ENCODE measurements around the gene TMEM212. TPM values are rescaled to one million over a fixed set of nuclear protein-coding genes. Genes with fewer than 3 reads are reported as not detected.
A peak's percentile ranks its signal among the peaks of the same experiment; 100 is the strongest.

TMEM212 gene
- total and polyA plus RNA-seq, 2 experiments from 2014 or later: not detected

DNA sequence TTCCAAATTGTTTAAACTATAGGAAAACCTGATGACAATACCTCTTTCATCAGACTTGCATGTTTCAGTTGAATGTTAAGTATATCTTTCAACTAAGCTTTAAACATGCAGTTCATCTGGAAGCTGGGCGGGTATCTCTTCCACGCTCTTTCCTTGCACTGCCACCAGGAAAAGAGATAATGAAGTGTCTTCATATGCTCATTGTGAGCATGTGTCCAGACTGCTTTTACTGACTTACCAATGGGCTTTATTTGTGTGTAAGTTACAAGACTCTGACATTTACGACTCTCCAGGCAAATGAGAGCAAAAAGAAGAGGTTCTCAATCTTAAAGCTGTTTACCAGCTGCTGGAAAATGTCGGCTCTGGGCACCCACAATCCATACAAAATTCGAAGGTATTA lies 52.8 kb downstream of the TMEM212 start:
- Histone ChIP-seq H3K4me2 (peak overlapping the region; percentile 14), H2AFZ (no peak overlapping the region), H3K36me3 (replicated peaks; ENCODE audit: insufficient read depth, low read depth) (no peaks in the 10 kb centered on the region), H3K27me3 (no peaks in the 10 kb centered on the region), H3K79me2 (no peaks in the 10 kb centered on the region), H3K27ac (peak overlapping the region; percentile 21), H3K4me1 (ENCODE audit: insufficient read depth) (peaks cover 5% of the 10 kb centered on the region), H3K9me3 (ENCODE audit: low read depth) (no peaks in the 10 kb centered on the region), H3K4me3 (no peak overlapping the region), H3K9me2 (replicated peaks; ENCODE audit: insufficient read depth) (no peaks in the 10 kb centered on the region), H4K20me1 (ENCODE audit: insufficient read depth, poor library complexity, severe bottlenecking) (no peaks in the 10 kb centered on the region)
- no peak for DNase-seq (ENCODE audit: low spot score)
- TF ChIP-seq EZH2phosphoT487 (IDR thresholded peaks at IDR 0.05; ENCODE audit: low read depth, severe bottlenecking, unreplicated experiment) (no peak), EZH2 (IDR thresholded peaks at IDR 0.05; ENCODE audit: borderline replicate concordance) (no peak)
- TF ChIP-seq, protein P1, sequence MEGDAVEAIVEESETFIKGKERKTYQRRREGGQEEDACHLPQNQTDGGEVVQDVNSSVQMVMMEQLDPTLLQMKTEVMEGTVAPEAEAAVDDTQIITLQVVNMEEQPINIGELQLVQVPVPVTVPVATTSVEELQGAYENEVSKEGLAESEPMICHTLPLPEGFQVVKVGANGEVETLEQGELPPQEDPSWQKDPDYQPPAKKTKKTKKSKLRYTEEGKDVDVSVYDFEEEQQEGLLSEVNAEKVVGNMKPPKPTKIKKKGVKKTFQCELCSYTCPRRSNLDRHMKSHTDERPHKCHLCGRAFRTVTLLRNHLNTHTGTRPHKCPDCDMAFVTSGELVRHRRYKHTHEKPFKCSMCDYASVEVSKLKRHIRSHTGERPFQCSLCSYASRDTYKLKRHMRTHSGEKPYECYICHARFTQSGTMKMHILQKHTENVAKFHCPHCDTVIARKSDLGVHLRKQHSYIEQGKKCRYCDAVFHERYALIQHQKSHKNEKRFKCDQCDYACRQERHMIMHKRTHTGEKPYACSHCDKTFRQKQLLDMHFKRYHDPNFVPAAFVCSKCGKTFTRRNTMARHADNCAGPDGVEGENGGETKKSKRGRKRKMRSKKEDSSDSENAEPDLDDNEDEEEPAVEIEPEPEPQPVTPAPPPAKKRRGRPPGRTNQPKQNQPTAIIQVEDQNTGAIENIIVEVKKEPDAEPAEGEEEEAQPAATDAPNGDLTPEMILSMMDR (IDR thresholded peaks at IDR 0.05; ENCODE audit: poor library complexity): no peak
- 49% methylated on average over 5 of the region's 5 CpGs for WGBS (ENCODE audit: low lambda C conversion rate, missing lambda C conversion rate)

DNA sequence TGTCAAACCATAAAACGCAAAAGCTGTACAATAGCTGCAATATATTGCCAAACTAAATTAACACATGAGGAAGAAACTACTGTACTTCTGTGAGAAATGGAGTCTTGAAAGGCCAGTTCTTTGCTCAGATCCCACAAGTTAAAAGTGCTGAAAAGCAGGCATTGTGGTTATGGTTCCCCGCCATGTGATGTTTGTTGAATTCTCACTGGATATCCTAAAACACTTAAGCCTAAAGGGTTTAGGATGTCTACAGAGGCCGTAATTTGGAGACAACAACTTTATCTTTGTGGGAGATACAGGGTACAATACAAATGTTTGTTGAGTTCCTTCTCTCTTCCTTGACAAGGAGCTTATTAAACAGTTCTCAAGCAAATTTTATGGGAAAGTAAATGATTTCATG lies 53.2 kb downstream of the TMEM212 start:
- WGBS (ENCODE audit: low lambda C conversion rate, missing lambda C conversion rate): 61% methylated on average over 3 of the region's 3 CpGs
- Histone ChIP-seq H3K27ac (peak overlapping the region; percentile 21), H3K27me3 (no peaks in the 10 kb centered on the region), H3K79me2 (no peaks in the 10 kb centered on the region), H3K4me2 (peak overlapping the region; percentile 14), H3K4me3 (no peak overlapping the region), H2AFZ (no peak overlapping the region), H3K4me1 (ENCODE audit: insufficient read depth) (peaks cover 5% of the 10 kb centered on the region), H3K9me2 (replicated peaks; ENCODE audit: insufficient read depth) (no peaks in the 10 kb centered on the region), H3K9me3 (ENCODE audit: low read depth) (no peaks in the 10 kb centered on the region), H4K20me1 (ENCODE audit: insufficient read depth, poor library complexity, severe bottlenecking) (no peaks in the 10 kb centered on the region), H3K36me3 (replicated peaks; ENCODE audit: insufficient read depth, low read depth) (no peaks in the 10 kb centered on the region)
- DNase-seq (ENCODE audit: low spot score): no peak
- TF ChIP-seq EZH2 (IDR thresholded peaks at IDR 0.05; ENCODE audit: borderline replicate concordance): no peak
- TF ChIP-seq EZH2phosphoT487 (IDR thresholded peaks at IDR 0.05; ENCODE audit: low read depth, severe bottlenecking, unreplicated experiment): no peak
- TF ChIP-seq, protein P1 (IDR thresholded peaks at IDR 0.05; ENCODE audit: poor library complexity): no peak

DNA sequence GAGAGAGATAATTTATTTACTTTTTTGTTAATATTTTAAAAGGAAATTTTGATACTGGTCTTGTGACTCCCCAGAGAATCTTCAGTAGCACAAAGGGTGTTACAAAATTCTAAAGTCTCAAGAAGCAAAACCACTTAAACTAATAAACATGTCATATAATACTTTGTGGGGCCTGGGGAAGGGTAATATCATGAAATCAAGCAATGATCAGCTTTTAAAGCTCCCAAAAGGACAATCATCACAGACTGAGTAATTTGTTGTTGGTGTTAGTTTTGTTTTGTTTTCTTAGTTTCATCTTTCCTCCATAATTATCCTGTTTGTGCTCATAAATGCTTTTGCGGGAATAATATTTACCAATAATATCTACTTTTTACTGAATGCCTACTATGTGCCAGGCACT lies 55.0 kb downstream of the TMEM212 start:
- no peak for TF ChIP-seq EZH2phosphoT487 (IDR thresholded peaks at IDR 0.05; ENCODE audit: low read depth, severe bottlenecking, unreplicated experiment)
- TF ChIP-seq EZH2 (IDR thresholded peaks at IDR 0.05; ENCODE audit: borderline replicate concordance): no peak
- TF ChIP-seq, protein P1 (IDR thresholded peaks at IDR 0.05; ENCODE audit: poor library complexity): no peak

DNA sequence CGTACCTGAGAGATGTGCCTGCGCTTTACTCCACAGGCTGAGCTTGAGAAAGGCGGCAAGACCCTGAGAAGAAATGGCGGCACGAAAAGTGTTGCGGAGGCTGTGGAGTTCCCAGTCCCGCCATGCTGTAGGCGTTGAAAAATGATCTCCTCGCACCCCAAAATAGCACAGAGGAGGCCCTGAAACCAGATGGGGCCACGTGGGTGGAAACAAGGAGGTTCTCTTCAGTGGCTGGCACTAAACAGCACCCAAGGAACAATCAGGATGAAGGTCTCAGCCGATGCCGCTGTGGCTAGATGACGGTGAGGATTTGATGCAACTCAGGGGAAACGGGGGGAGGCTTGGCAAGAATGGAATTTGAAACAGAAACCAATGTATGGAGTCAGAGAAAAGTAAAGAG lies 57.3 kb downstream of the TMEM212 start:
- WGBS (ENCODE audit: low lambda C conversion rate, missing lambda C conversion rate): 94% methylated on average over 14 of the region's 14 CpGs
- Histone ChIP-seq H2AFZ (no peak overlapping the region), H3K4me3 (no peak overlapping the region), H3K4me1 (ENCODE audit: insufficient read depth) (peaks cover 5% of the 10 kb centered on the region), H3K27me3 (no peaks in the 10 kb centered on the region), H3K79me2 (no peaks in the 10 kb centered on the region), H3K4me2 (no peak overlapping the region), H3K9me3 (ENCODE audit: low read depth) (no peaks in the 10 kb centered on the region), H3K27ac (no peak overlapping the region), H3K9me2 (replicated peaks; ENCODE audit: insufficient read depth) (no peaks in the 10 kb centered on the region), H4K20me1 (ENCODE audit: insufficient read depth, poor library complexity, severe bottlenecking) (no peaks in the 10 kb centered on the region), H3K36me3 (replicated peaks; ENCODE audit: insufficient read depth, low read depth) (no peaks in the 10 kb centered on the region)
- no peak for DNase-seq (ENCODE audit: low spot score)
- TF ChIP-seq, protein P1 (IDR thresholded peaks at IDR 0.05; ENCODE audit: poor library complexity): no peak
- TF ChIP-seq EZH2phosphoT487 (IDR thresholded peaks at IDR 0.05; ENCODE audit: low read depth, severe bottlenecking, unreplicated experiment) (no peak), EZH2 (IDR thresholded peaks at IDR 0.05; ENCODE audit: borderline replicate concordance) (no peak)

More for the DNA sequence above, 55.0 kb downstream of the TMEM212 start:
- no peaks in the 10 kb centered on the region for H3K27me3 ChIP-seq
- H3K36me3 ChIP-seq (replicated peaks; ENCODE audit: insufficient read depth, low read depth): no peaks in the 10 kb centered on the region
- H3K27ac ChIP-seq: no peak overlapping the region
- no peak overlapping the region for H2AFZ ChIP-seq
- no peaks in the 10 kb centered on the region for H3K79me2 ChIP-seq
- H3K4me3 ChIP-seq: no peak overlapping the region
- no peak overlapping the region for H3K4me2 ChIP-seq
- H3K9me3 ChIP-seq (ENCODE audit: low read depth): no peaks in the 10 kb centered on the region
- WGBS (ENCODE audit: low lambda C conversion rate, missing lambda C conversion rate): 92% methylated on average over 1 of the region's 1 CpG
- no peaks in the 10 kb centered on the region for H4K20me1 ChIP-seq (ENCODE audit: insufficient read depth, poor library complexity, severe bottlenecking)
- DNase-seq (ENCODE audit: low spot score): no peak
- peaks cover 7% of the 10 kb centered on the region for H3K4me1 ChIP-seq (ENCODE audit: insufficient read depth)
- no peaks in the 10 kb centered on the region for H3K9me2 ChIP-seq (replicated peaks; ENCODE audit: insufficient read depth)
